AG04449 (cell line): ENCODE data around the gene CRACR2B.

Experiments used
- CTCF ChIA-PET: fragments of 350-600 bp; formaldehyde crosslinking; extraction: SDS; loops from one replicate; lab custom pipeline; 2021; ENCODE audit warnings: antibody characterized with exemption; lab: Yijun Ruan, JAX
- POLR2A ChIA-PET: fragments of 400-600, 350-600 bp; formaldehyde crosslinking; extraction: SDS; loops from one replicate; lab custom pipeline; 2020; ENCODE audit warnings: antibody characterized with exemption, inconsistent platforms; lab: Yijun Ruan, JAX
- DNase-seq: peaks from one replicate; pipeline ENCODE4 v3.0.0-alpha.2; 2010; ENCODE audit warnings: low read depth, low spot score
- H3K4me3 ChIP-seq: 2 replicates; pipeline ENCODE4 v1.5.1; 2011; ENCODE audit warnings: low read depth, mild to moderate bottlenecking, control low read depth, low read length
- TF ChIP-seq, protein P1 (sequence below): IDR thresholded peaks from one replicate; pipeline ENCODE4 v1.5.1; 2011; ENCODE audit warnings: mild to moderate bottlenecking, moderate library complexity, low read length, control low read depth, inconsistent platforms; ENCODE audit not compliant: insufficient read depth; ENCODE audit errors: missing control alignments

Gene CRACR2B

DNA sequence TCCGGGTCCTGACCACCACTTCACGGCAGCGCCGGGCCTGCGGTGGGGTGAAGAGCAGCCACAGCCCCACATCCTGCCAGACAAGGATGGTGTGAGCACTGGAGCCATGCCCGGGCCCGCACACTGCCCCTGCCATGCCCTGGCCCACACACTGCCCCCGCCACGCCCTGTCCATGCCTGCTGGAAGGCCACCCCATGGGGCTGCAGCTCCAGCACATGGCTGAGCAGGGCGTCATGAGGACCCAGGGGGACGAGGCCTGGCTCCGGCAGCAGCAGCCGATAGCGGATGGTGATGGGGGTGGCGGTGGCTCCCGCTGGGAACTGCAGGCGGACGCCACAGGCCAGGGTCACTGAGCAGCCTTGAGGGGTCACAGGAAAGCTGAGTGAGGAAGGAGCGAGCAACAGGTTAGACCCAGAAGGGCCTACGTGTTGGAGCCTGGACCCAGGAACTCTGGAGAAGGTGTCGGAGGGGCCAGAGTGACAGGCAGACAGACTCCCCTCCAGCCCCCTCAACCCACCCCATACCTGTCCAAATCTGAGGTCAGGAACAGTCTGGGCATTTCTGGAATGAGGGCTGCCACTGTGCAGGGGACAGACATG, 25.6 kb upstream of the CRACR2B start:
- DNase-seq: no peak
- TF ChIP-seq, protein P1, sequence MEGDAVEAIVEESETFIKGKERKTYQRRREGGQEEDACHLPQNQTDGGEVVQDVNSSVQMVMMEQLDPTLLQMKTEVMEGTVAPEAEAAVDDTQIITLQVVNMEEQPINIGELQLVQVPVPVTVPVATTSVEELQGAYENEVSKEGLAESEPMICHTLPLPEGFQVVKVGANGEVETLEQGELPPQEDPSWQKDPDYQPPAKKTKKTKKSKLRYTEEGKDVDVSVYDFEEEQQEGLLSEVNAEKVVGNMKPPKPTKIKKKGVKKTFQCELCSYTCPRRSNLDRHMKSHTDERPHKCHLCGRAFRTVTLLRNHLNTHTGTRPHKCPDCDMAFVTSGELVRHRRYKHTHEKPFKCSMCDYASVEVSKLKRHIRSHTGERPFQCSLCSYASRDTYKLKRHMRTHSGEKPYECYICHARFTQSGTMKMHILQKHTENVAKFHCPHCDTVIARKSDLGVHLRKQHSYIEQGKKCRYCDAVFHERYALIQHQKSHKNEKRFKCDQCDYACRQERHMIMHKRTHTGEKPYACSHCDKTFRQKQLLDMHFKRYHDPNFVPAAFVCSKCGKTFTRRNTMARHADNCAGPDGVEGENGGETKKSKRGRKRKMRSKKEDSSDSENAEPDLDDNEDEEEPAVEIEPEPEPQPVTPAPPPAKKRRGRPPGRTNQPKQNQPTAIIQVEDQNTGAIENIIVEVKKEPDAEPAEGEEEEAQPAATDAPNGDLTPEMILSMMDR: no peak
- no peak overlapping the region for H3K4me3 ChIP-seq
- ChIA-PET CTCF (no interaction called here), POLR2A (no interaction called here)

DNA sequence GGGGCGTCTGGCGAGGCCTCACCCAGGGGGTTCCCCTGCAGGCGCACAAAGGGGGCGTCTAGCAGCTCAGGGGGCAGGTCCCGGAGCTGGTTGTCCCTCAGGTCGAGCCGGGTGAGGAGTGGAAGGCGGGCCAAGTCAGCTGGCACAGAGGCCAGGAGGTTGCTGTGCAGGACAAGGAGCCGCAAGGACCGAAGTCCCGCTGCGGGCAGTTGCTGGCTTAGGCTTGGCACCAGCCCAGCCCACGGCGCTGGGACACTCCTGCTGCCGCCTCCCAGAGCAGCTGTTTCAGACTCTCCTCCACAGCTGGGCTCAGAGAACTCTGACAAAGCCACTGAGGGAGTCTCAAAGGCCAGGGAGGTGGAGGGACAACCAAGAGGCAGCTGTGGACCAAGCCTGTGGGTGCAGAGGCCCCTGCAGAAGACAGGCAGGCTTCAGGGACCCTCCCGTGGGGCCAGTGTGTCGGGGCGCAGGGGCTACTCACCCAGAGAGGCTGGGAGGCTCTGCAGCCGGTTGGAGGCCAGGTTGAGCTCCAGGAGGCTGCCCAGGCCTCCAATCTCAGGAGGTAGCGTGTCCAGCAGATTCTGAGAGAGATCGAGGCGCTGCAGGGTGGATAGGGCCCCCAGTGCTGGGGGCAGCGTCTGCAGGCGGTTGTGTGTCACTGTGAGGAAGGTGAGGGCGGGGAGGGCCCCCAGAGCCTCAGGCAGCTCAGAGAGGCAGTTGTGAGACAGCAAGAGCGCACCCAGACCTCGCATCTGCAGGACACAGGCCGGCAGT, 24.8 kb upstream of the CRACR2B start:
- POLR2A ChIA-PET: no interaction called here
- TF ChIP-seq, protein P1: no peak
- DNase-seq: no peak
- H3K4me3 ChIP-seq: peak overlapping the region; percentile 63
- CTCF ChIA-PET: no interaction called here

DNA sequence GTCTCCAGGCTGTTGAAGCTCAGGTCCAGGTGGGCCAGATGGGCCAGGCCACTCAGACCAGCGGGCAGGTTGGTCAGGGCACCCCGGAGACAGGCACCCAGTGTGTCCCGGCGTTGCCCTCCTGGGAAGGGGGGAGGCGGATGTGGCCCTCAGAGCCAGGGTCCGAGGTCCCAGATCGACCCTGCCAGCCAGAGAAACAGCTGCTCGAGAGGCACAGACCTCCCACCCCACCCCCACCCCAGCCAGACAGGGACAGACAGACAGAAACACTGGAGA, 24.3 kb upstream of the CRACR2B start:
- ChIA-PET CTCF (no interaction called here), POLR2A (interaction anchor here (1.3 kb wide), 1 partner anchor 8 kb away, joined by 11 read pairs; no protein-coding TSS in a partner anchor)
- no peak for DNase-seq
- TF ChIP-seq, protein P1: no peak
- peak overlapping the region; percentile 63 for H3K4me3 ChIP-seq

DNA sequence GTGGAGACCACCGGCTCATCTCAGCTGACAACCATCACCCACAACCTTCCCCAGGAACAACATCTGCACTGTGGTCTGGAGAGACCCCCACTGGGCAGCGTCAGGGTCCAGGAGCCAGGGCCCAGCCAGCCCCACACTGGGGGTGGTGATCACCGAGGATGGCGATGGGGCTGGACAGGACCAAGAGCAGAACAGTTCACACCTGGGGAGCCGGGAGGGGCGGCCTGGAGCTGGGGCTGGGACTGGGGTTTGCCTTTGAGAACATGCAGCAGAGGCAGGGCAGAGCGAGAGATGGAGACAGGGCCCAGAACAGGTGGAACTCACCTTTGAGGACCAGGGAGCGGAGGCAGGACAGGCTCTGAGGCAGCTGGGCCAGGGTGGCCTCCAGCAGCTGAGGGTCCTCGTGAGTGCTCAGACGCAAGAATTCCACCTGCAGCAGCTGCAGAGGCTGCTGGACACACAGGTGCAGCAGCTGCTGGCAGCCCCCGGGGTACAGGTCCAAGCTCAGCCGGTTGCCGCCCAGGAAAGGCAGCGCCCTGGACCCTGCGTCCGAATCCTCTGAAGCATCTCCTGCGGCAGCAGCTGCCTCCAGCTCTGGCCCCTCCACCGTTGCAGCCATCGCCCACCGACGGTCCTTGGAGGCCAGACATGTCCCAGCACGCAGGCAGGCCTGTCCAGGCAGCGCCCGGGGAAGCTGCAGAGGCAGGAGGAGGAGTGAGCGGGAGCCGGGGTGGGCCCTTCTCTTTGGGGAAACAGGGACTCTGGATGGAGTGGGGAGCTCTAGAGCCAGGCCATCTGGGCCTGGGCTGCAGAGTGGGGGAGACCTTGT, 23.7 kb upstream of the CRACR2B start:
- CTCF ChIA-PET: no interaction called here
- no peak for DNase-seq
- POLR2A ChIA-PET: interaction anchor here (0.5 to 1.3 kb wide), 2 partner anchors 8 to 39 kb away, joined by 3 to 11 read pairs; no protein-coding TSS in a partner anchor
- TF ChIP-seq, protein P1: no peak
- H3K4me3 ChIP-seq: peak overlapping the region; percentile 63

DNA sequence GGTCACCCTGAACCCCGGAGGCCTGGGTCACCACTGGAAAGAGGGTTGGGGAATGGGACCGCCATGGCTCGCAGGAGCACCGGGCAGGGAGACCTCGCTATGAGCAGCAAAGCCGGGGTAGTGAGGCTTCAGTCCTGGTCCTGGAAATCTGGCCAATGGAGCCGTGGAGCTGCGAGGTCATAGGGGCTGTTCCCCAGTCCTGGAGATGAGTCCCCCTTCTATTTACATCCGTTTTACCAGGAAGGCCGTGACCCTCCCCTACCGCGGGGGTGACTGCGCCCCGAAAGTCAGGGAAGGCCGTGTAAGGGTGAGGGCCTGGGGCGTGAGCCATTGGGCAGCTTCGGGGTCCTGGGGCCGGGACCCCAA, 23.1 kb upstream of the CRACR2B start:
- no peak for DNase-seq
- TF ChIP-seq, protein P1: no peak
- ChIA-PET CTCF (no interaction called here), POLR2A (interaction anchor here (0.5 to 1.9 kb wide), 3 partner anchors 9 to 39 kb away, joined by 3 to 11 read pairs (median 6); partner anchors contain the start of gene PNPLA2)
- H3K4me3 ChIP-seq: peak overlapping the region; percentile 63
